HepG2 (cell line): Measurements from ENCODE around the gene CEP19. TPM values are rescaled to one million over a fixed set of nuclear protein-coding genes. Genes with fewer than 3 reads are reported as not detected.

ENCODE experiments used
- ARNT ChIP-seq: fragments of 450-650 bp; IDR thresholded peaks from 2 replicates; pipeline ENCODE4 v1.6.1; 2017
- BCL6 ChIP-seq: IDR thresholded peaks from 2 replicates; pipeline ENCODE4 v1.6.1; 2016; ENCODE audit warnings: missing genetic modification reagents, missing compliant biosample characterization
- HHEX ChIP-seq: IDR thresholded peaks from 2 replicates; pipeline ENCODE4 v1.6.1; 2016; ENCODE audit warnings: control low read depth
- ISL2 ChIP-seq: sonication (generic); formaldehyde crosslinking; IDR thresholded peaks from 2 replicates; pipeline ENCODE4 v1.5.0; 2020; ENCODE audit warnings: missing genetic modification reagents
- MXD4 ChIP-seq: IDR thresholded peaks from 2 replicates; pipeline ENCODE4 v1.6.1; 2016; ENCODE audit warnings: mild to moderate bottlenecking, missing biosample characterization, missing genetic modification reagents
- NR2F1 ChIP-seq, 2 experiments: fragments of 450-650 bp in 1 of 2; formaldehyde crosslinking in 1 of 2; IDR thresholded peaks; 2 replicates each; pipeline versions ENCODE4 v1.5.0 to v1.6.1; 2016 to 2020; ENCODE audit warnings: mild to moderate bottlenecking in 1 of 2, missing compliant biosample characterization in 1 of 2, missing genetic modification reagents in 1 of 2, moderate library complexity in 1 of 2
- RARA ChIP-seq: IDR thresholded peaks from 2 replicates; pipeline ENCODE4 v1.6.1; 2016; ENCODE audit warnings: missing genetic modification reagents, missing compliant biosample characterization
- SNRNP70 ChIP-seq: fragments of 200-400 bp; formaldehyde crosslinking; IDR thresholded peaks from 2 replicates; pipeline ENCODE4 v1.6.1; 2017; ENCODE audit warnings: mild to moderate bottlenecking, low read depth, low read length, moderate library complexity
- XBP1 ChIP-seq: sonication (generic); formaldehyde crosslinking; IDR thresholded peaks from 2 replicates; pipeline ENCODE4 v1.5.0; 2020; ENCODE audit warnings: missing genetic modification reagents
- XRCC5 ChIP-seq: fragments of 200-400 bp; formaldehyde crosslinking; optimal IDR thresholded peaks from 2 replicates; pipeline ENCODE3; 2017; ENCODE audit warnings: mild to moderate bottlenecking, low read length
- ZFP82 ChIP-seq: sonication (generic); formaldehyde crosslinking; IDR thresholded peaks from 2 replicates; pipeline ENCODE4 v1.5.1; 2020; ENCODE audit warnings: mild to moderate bottlenecking, missing genetic modification reagents, borderline replicate concordance
- ZNF382 ChIP-seq: sonication (generic); formaldehyde crosslinking; IDR thresholded peaks from 2 replicates; pipeline ENCODE4 v1.5.0; 2020; ENCODE audit warnings: missing genetic modification reagents, mild to moderate bottlenecking, borderline replicate concordance
- ZNF546 ChIP-seq: sonication (generic); formaldehyde crosslinking; conservative IDR thresholded peaks from 2 replicates; pipeline ENCODE4 v1.8.1; 2023; ENCODE audit warnings: mild to moderate bottlenecking, missing genetic modification reagents
- ZNF607 ChIP-seq: sonication (generic); formaldehyde crosslinking; IDR thresholded peaks from 2 replicates; pipeline ENCODE4 v1.5.1; 2020; ENCODE audit warnings: missing genetic modification reagents, mild to moderate bottlenecking, borderline replicate concordance
- ZNF788 ChIP-seq: sonication (generic); formaldehyde crosslinking; IDR thresholded peaks from 2 replicates; pipeline ENCODE4 v1.5.0; 2020; ENCODE audit warnings: mild to moderate bottlenecking, missing genetic modification reagents, borderline replicate concordance
- polyA plus RNA-seq, 8 experiments: library from polyadenylated mRNA; depleted of rRNA in 3 of 8; stranded (reverse) in 7 of 8; unstranded in 1 of 8; fragments of >200 nt; fragmentation: Illumina TruSeq in 4 of 8; extraction: Trizol in 4 of 8; gene quantifications; 2 replicates each; pipeline versions ENCODE4 v1.2.1 to v1.2.3, GENCODE V29; 2011 to 2016; ENCODE audit warnings: low read depth in 4 of 8, missing spikeins in 1 of 8, mixed read lengths in 1 of 8; ENCODE audit not compliant: insufficient read depth in 1 of 8
- total RNA-seq, 5 experiments: library from RNA; depleted of rRNA; stranded (reverse); fragments of >200 nt; fragmentation: Illumina TruSeq; extraction: Trizol; gene quantifications; 2 replicates each; pipeline ENCODE4 v1.2.3, GENCODE V29; 2016; ENCODE audit warnings: low read depth in 1 of 5
- TF ChIP-seq, protein P1 (sequence below): sonication (generic); formaldehyde crosslinking; IDR thresholded peaks from 2 replicates; pipeline ENCODE4 v1.8.1; 2023; ENCODE audit warnings: mild to moderate bottlenecking, inconsistent platforms, moderate library complexity, missing genetic modification reagents, borderline replicate concordance
- TF ChIP-seq, protein P2 (sequence below): sonication (generic); formaldehyde crosslinking; IDR thresholded peaks from 2 replicates; pipeline ENCODE4 v1.4.0; 2020; ENCODE audit warnings: missing genetic modification reagents
- TF ChIP-seq, protein P3 (sequence below): fragments of 450-650 bp; IDR thresholded peaks from 2 replicates; pipeline ENCODE4 v1.6.1; 2016
- TF ChIP-seq, protein P4 (sequence below): sonication (generic); formaldehyde crosslinking; IDR thresholded peaks from 2 replicates; pipeline ENCODE4 v1.4.0; 2020; ENCODE audit warnings: low read depth, missing genetic modification reagents
- TF ChIP-seq, protein P5 (sequence below): sonication (generic); formaldehyde crosslinking; IDR thresholded peaks from 2 replicates; pipeline ENCODE4 v1.4.0; 2020; ENCODE audit warnings: missing genetic modification reagents, borderline replicate concordance

The CEP19 gene
- total and polyA plus RNA-seq, 2 of the 13 experiments (the other 11 are each of a cell fraction or from before 2014, with no cell fraction given): 0.48 to 1.2 TPM

DNA sequence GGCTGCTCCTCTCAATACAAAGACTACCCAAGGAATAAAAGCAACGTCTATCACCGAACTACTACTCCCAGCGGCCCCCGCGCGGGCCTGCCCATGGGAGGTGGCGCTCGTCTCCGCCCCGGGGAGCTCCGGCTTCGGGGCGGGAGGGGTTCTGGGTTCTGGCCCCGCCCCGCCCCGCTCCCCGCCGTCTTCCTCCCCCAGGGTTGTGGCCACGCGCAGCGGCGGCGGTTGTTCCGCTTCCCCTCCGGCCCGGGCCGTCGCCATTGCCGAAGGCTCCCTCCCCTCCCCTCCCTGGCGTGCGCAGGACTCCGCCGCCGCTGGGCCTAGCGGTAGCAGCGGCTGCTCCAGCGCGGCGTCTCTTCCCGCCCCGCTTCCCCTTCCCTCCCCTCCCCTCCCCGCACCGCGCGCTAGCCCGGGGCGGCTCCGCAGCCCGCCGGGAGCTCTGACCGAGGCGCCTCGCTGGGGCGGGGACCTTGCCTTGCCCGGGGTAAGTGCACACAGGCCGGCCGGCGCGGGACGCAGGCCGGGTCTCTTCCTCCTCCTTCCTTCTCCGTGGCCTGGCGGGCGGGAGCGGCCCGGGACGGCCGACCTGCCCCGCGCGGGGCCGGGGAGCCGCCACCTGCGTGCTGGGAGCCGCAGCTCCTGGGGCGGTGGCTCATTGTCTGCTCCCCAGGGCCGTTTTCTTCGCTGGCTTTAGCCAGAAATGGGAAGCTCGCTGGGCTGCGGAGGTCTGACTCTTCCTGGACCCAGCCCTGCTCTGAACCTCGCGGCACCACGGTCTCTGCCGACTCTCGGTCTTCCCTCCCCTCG lies 27.8 kb upstream of the CEP19 start, which contains the start of gene PAK2 (continued):
- TF ChIP-seq NR2F1 (CRISPR knock-in tag; IDR thresholded peaks at IDR 0.05) (no peak), ZNF788 (no peak), ZFP82 (CRISPR knock-in tag) (no peak; the same call in 1 of the 2 replicates), MXD4 (peak; percentile 86), ISL2 (CRISPR knock-in tag) (peak; percentile 70), ARNT (no peak), BCL6 (peak; percentile 54; the same call in 1 of the 2 replicates), ZNF607 (CRISPR knock-in tag) (peak; percentile 48; the same call in 1 of the 2 replicates), XBP1 (CRISPR knock-in tag) (no peak), XRCC5 (peak; percentile 26), RARA (CRISPR knock-in tag) (0 out of 2 replicates have a peak, but pooled peaks have one; percentile 25), ZNF546 (CRISPR knock-in tag) (0 out of 2 replicates have a peak, but pooled peaks have one; percentile 45), ZNF382 (CRISPR knock-in tag) (no peak), SNRNP70 (no peak), HHEX (no peak)
- TF ChIP-seq, protein P1, sequence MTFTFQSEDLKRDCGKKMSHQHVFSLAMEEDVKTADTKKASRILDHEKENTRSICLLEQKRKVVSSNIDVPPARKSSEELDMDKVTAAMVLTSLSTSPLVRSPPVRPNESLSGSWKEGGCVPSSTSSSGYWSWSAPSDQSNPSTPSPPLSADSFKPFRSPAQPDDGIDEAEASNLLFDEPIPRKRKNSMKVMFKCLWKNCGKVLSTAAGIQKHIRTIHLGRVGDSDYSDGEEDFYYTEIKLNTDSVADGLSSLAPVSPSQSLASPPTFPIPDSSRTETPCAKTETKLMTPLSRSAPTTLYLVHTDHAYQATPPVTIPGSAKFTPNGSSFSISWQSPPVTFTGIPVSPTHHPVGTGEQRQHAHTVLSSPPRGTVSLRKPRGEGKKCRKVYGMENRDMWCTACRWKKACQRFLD: 0 out of 2 replicates have a peak, but pooled peaks have one; percentile 44
- TF ChIP-seq, protein P2, sequence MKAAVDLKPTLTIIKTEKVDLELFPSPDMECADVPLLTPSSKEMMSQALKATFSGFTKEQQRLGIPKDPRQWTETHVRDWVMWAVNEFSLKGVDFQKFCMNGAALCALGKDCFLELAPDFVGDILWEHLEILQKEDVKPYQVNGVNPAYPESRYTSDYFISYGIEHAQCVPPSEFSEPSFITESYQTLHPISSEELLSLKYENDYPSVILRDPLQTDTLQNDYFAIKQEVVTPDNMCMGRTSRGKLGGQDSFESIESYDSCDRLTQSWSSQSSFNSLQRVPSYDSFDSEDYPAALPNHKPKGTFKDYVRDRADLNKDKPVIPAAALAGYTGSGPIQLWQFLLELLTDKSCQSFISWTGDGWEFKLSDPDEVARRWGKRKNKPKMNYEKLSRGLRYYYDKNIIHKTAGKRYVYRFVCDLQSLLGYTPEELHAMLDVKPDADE (CRISPR knock-in tag): 0 out of 2 replicates have a peak, but pooled peaks have one; percentile 43
- TF ChIP-seq, protein P3, sequence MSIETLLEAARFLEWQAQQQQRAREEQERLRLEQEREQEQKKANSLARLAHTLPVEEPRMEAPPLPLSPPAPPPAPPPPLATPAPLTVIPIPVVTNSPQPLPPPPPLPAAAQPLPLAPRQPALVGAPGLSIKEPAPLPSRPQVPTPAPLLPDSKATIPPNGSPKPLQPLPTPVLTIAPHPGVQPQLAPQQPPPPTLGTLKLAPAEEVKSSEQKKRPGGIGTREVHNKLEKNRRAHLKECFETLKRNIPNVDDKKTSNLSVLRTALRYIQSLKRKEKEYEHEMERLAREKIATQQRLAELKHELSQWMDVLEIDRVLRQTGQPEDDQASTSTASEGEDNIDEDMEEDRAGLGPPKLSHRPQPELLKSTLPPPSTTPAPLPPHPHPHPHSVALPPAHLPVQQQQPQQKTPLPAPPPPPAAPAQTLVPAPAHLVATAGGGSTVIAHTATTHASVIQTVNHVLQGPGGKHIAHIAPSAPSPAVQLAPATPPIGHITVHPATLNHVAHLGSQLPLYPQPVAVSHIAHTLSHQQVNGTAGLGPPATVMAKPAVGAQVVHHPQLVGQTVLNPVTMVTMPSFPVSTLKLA: no peak
- TF ChIP-seq, protein P4, sequence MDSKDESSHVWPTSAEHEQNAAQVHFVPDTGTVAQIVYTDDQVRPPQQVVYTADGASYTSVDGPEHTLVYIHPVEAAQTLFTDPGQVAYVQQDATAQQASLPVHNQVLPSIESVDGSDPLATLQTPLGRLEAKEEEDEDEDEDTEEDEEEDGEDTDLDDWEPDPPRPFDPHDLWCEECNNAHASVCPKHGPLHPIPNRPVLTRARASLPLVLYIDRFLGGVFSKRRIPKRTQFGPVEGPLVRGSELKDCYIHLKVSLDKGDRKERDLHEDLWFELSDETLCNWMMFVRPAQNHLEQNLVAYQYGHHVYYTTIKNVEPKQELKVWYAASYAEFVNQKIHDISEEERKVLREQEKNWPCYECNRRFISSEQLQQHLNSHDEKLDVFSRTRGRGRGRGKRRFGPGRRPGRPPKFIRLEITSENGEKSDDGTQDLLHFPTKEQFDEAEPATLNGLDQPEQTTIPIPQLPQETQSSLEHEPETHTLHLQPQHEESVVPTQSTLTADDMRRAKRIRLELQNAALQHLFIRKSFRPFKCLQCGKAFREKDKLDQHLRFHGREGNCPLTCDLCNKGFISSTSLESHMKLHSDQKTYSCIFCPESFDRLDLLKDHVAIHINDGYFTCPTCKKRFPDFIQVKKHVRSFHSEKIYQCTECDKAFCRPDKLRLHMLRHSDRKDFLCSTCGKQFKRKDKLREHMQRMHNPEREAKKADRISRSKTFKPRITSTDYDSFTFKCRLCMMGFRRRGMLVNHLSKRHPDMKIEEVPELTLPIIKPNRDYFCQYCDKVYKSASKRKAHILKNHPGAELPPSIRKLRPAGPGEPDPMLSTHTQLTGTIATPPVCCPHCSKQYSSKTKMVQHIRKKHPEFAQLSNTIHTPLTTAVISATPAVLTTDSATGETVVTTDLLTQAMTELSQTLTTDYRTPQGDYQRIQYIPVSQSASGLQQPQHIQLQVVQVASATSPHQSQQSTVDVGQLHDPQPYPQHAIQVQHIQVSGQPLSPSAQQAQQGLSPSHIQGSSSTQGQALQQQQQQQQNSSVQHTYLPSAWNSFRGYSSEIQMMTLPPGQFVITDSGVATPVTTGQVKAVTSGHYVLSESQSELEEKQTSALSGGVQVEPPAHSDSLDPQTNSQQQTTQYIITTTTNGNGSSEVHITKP (CRISPR knock-in tag): no peak
- TF ChIP-seq, protein P5, sequence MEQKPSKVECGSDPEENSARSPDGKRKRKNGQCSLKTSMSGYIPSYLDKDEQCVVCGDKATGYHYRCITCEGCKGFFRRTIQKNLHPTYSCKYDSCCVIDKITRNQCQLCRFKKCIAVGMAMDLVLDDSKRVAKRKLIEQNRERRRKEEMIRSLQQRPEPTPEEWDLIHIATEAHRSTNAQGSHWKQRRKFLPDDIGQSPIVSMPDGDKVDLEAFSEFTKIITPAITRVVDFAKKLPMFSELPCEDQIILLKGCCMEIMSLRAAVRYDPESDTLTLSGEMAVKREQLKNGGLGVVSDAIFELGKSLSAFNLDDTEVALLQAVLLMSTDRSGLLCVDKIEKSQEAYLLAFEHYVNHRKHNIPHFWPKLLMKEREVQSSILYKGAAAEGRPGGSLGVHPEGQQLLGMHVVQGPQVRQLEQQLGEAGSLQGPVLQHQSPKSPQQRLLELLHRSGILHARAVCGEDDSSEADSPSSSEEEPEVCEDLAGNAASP: peak; percentile 34; the same call in 1 of the 2 replicates
